GM10266 (cell line): ENCODE measurements around the gene ATP2B1.

ENCODE experiments used
- DNase-seq: peaks from one replicate; pipeline ENCODE4 v3.0.0; 2012; ENCODE audit errors: extremely low spot score
- CTCF ChIP-seq: IDR thresholded peaks from 2 replicates; pipeline ENCODE4 v1.5.1; 2012; ENCODE audit warnings: mild to moderate bottlenecking, low read depth; ENCODE audit not compliant: control insufficient read depth, insufficient read depth; ENCODE audit errors: missing control alignments

The ATP2B1 gene

DNA sequence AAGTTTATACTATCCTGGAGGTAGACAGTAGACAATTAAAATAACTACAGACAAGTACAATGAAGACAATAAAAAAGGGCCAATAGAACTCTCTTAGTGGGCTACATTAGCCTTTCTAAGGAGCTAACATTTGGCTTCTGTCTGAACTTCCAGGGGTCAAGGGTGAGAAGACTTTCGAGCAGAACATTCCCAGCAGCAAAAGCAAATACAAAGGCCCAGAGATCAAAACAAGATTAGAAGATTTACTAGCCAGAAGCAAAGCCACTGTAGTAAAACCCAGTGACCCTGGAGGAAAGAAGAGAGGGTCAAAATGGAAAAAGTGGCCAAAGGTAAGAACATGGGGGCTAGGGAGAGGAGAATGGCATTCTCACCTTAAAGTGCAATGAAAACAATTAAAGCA, 63.2 kb downstream of the ATP2B1 start:
- no peak for TF ChIP-seq CTCF

DNA sequence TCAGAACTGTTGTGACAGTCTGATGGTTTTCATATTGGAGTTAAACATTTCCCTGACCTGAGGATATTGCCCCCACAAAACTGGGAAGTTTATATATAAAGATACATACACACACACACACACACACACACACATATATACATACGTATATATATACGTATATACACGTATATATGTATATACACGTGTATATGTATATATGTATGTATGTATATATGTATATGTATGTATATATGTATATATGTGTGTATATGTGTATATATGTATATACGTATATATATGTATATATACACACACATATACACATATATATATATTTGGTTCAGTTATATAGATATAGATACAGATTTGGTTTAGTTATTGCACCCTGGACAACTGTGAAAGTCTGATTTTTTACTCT, 65.7 kb downstream of the ATP2B1 start:
- no peak for TF ChIP-seq CTCF
- no peak for DNase-seq

More for the DNA sequence above, 63.2 kb downstream of the ATP2B1 start:
- no peak for DNase-seq

GRCh38 chr12:89636776-89637160, 71.9 kb downstream of the ATP2B1 start:
- TF ChIP-seq CTCF, result no peak

GRCh38 chr12:89636052-89636775, 72.4 kb downstream of the ATP2B1 start:
- no peak for DNase-seq
- no peak for TF ChIP-seq CTCF

More at GRCh38 chr12:89636776-89637160, 71.9 kb downstream of the ATP2B1 start:
- DNase-seq, result no peak

DNA sequence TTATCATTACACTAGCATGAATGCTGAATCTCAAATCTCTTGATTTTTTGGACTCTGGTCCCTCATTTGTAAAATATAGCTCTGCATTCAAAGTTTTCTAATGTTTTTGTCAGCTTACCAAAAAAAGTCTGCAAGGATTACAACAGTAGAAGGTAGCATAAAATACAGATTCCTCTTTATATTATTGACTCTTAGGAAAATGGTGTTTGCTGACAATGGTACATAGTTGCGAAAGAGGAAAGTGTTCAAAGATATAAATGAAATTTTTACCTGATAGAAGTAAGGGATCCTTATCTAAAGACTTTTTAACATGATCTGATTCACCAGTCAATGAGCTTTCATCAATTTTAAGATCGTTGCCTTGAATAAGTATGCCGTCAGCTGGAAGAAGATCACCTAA, 74.1 kb downstream of the ATP2B1 start:
- TF ChIP-seq CTCF, result no peak
- no peak for DNase-seq

- no peak for DNase-seq
- TF ChIP-seq CTCF, result no peak
These were observed 75.9 kb downstream of the ATP2B1 start for GRCh38 chr12:89632778-89633177.

- no peak for TF ChIP-seq CTCF
- no peak for DNase-seq
These were observed 86.5 kb downstream of the ATP2B1 start for GRCh38 chr12:89622115-89622514.
